ENCODE data around the gene CDK9.

CDK9 gene

GRCh38 chr9:127762111-127762676, 23.6 kb upstream of the CDK9 start:
- ChIA-PET CTCF (no interaction called here), POLR2A (interaction anchor here (0.6 kb wide), 1 partner anchor 63 kb away, joined by 3 read pairs; no protein-coding TSS in a partner anchor)
- TF ChIP-seq FOXM1 (IDR thresholded peaks at IDR 0.05; ENCODE audit: borderline replicate concordance) (no peak), ARNT (IDR thresholded peaks at IDR 0.05) (no peak), SP1 (IDR thresholded peaks at IDR 0.05) (no peak)
- no peak for DNase-seq (ENCODE audit: extremely low spot score)

GRCh38 chr9:127763918-127764384, 21.9 kb upstream of the CDK9 start:
- ChIA-PET POLR2A (interaction anchor here (1.0 kb wide), 1 partner anchor 29 kb away, joined by 5 read pairs; no protein-coding TSS in a partner anchor), CTCF (interaction anchor here (0.8 to 1.5 kb wide), 5 partner anchors 21 to 174 kb away, joined by 3 to 5 read pairs (median 3); no protein-coding TSS in a partner anchor)
- TF ChIP-seq FOXA1 (IDR thresholded peaks at IDR 0.05) (no peak), ELF4 (IDR thresholded peaks at IDR 0.05) (no peak), TARDBP (IDR thresholded peaks at IDR 0.05) (no peak), HDGF (IDR thresholded peaks at IDR 0.05; ENCODE audit: borderline replicate concordance) (no peak), LEF1 (IDR thresholded peaks at IDR 0.05; ENCODE audit: borderline replicate concordance) (no peak), BHLHE40 (IDR thresholded peaks at IDR 0.05; ENCODE audit: borderline replicate concordance) (no peak), ZNF384 (IDR thresholded peaks at IDR 0.05) (no peak), PKNOX1 (IDR thresholded peaks at IDR 0.05) (no peak), CTBP1 (IDR thresholded peaks at IDR 0.05; ENCODE audit: borderline replicate concordance) (no peak), SUZ12 (IDR thresholded peaks at IDR 0.05) (no peak), ARNT (IDR thresholded peaks at IDR 0.05) (no peak), NFRKB (IDR thresholded peaks at IDR 0.05) (no peak), SP1 (IDR thresholded peaks at IDR 0.05) (no peak), L3MBTL2 (conservative IDR thresholded peaks at IDR 0.05) (no peak), FOXK2 (IDR thresholded peaks at IDR 0.05) (no peak), FOXM1 (IDR thresholded peaks at IDR 0.05; ENCODE audit: borderline replicate concordance) (no peak)
- no peak for DNase-seq (ENCODE audit: extremely low spot score)

- TF ChIP-seq ELF4 (IDR thresholded peaks at IDR 0.05), result no peak
- no peak for TF ChIP-seq LEF1 (IDR thresholded peaks at IDR 0.05; ENCODE audit: borderline replicate concordance)
- TF ChIP-seq HDGF (IDR thresholded peaks at IDR 0.05; ENCODE audit: borderline replicate concordance), result no peak
- TF ChIP-seq SP1 (IDR thresholded peaks at IDR 0.05), result no peak
- TF ChIP-seq TARDBP (IDR thresholded peaks at IDR 0.05), result no peak
- POLR2A ChIA-PET, result interaction anchor here (1.0 kb wide), 1 partner anchor 20 kb away, joined by 3 read pairs; no protein-coding TSS in a partner anchor
- CTCF ChIA-PET, result interaction anchor here (0.7 kb wide), 1 partner anchor 132 kb away, joined by 3 read pairs; no protein-coding TSS in a partner anchor
- DNase-seq (ENCODE audit: extremely low spot score), result no peak
These were observed 20.4 kb upstream of the CDK9 start for GRCh38 chr9:127765418-127765817.

GRCh38 chr9:127767410-127767809, 18.4 kb upstream of the CDK9 start:
- ChIA-PET CTCF (interaction anchor here (0.7 to 1.1 kb wide), 2 partner anchors 33 to 263 kb away, joined by 3 read pairs; partner anchors contain the start of gene TOR2A), POLR2A (interaction anchor here (1.0 to 1.8 kb wide), 2 partner anchors 18 to 27 kb away, joined by 3 to 6 read pairs; partner anchors contain the start of gene CDK9)
- DNase-seq (ENCODE audit: extremely low spot score), result no peak
- TF ChIP-seq NFRKB (IDR thresholded peaks at IDR 0.05) (no peak), LEF1 (IDR thresholded peaks at IDR 0.05; ENCODE audit: borderline replicate concordance) (no peak), ZNF384 (IDR thresholded peaks at IDR 0.05) (no peak), SUZ12 (IDR thresholded peaks at IDR 0.05) (no peak), HDGF (IDR thresholded peaks at IDR 0.05; ENCODE audit: borderline replicate concordance) (no peak), ELF4 (IDR thresholded peaks at IDR 0.05) (no peak), SP1 (IDR thresholded peaks at IDR 0.05) (no peak), CTBP1 (IDR thresholded peaks at IDR 0.05; ENCODE audit: borderline replicate concordance) (no peak), ARNT (IDR thresholded peaks at IDR 0.05) (no peak), L3MBTL2 (conservative IDR thresholded peaks at IDR 0.05) (no peak), PKNOX1 (IDR thresholded peaks at IDR 0.05) (no peak), FOXM1 (IDR thresholded peaks at IDR 0.05; ENCODE audit: borderline replicate concordance) (no peak), FOXA1 (IDR thresholded peaks at IDR 0.05) (no peak), FOXK2 (IDR thresholded peaks at IDR 0.05) (no peak), TARDBP (IDR thresholded peaks at IDR 0.05) (no peak), BHLHE40 (IDR thresholded peaks at IDR 0.05; ENCODE audit: borderline replicate concordance) (no peak)

- CTCF ChIA-PET, result no interaction called here
- POLR2A ChIA-PET, result interaction anchor here (1.0 to 1.8 kb wide), 2 partner anchors 17 to 27 kb away, joined by 3 to 6 read pairs; partner anchors contain the start of gene CDK9
- TF ChIP-seq SUZ12 (IDR thresholded peaks at IDR 0.05), result no peak
- TF ChIP-seq BHLHE40 (IDR thresholded peaks at IDR 0.05; ENCODE audit: borderline replicate concordance), result no peak
- no peak for TF ChIP-seq LEF1 (IDR thresholded peaks at IDR 0.05; ENCODE audit: borderline replicate concordance)
- TF ChIP-seq ELF4 (IDR thresholded peaks at IDR 0.05), result no peak
- TF ChIP-seq TARDBP (IDR thresholded peaks at IDR 0.05), result no peak
- TF ChIP-seq SP1 (IDR thresholded peaks at IDR 0.05), result no peak
- no peak for TF ChIP-seq PKNOX1 (IDR thresholded peaks at IDR 0.05)
- TF ChIP-seq L3MBTL2 (conservative IDR thresholded peaks at IDR 0.05), result no peak
- TF ChIP-seq NFRKB (IDR thresholded peaks at IDR 0.05), result no peak
- no peak for TF ChIP-seq ZNF384 (IDR thresholded peaks at IDR 0.05)
- TF ChIP-seq HDGF (IDR thresholded peaks at IDR 0.05; ENCODE audit: borderline replicate concordance), result no peak
- no peak for TF ChIP-seq FOXM1 (IDR thresholded peaks at IDR 0.05; ENCODE audit: borderline replicate concordance)
- TF ChIP-seq CTBP1 (IDR thresholded peaks at IDR 0.05; ENCODE audit: borderline replicate concordance), result no peak
- TF ChIP-seq ARNT (IDR thresholded peaks at IDR 0.05), result no peak
- TF ChIP-seq FOXA1 (IDR thresholded peaks at IDR 0.05), result no peak
- no peak for DNase-seq (ENCODE audit: extremely low spot score)
These were observed 17.9 kb upstream of the CDK9 start for GRCh38 chr9:127767909-127768331.

- DNase-seq (ENCODE audit: extremely low spot score), result no peak
- POLR2A ChIA-PET, result no interaction called here
- CTCF ChIA-PET, result no interaction called here
- TF ChIP-seq L3MBTL2 (conservative IDR thresholded peaks at IDR 0.05), result no peak
- no peak for TF ChIP-seq SUZ12 (IDR thresholded peaks at IDR 0.05)
- TF ChIP-seq ELF4 (IDR thresholded peaks at IDR 0.05), result no peak
- no peak for TF ChIP-seq TARDBP (IDR thresholded peaks at IDR 0.05)
- no peak for TF ChIP-seq NFRKB (IDR thresholded peaks at IDR 0.05)
- no peak for TF ChIP-seq FOXA1 (IDR thresholded peaks at IDR 0.05)
- TF ChIP-seq SP1 (IDR thresholded peaks at IDR 0.05), result no peak
- no peak for TF ChIP-seq CTBP1 (IDR thresholded peaks at IDR 0.05; ENCODE audit: borderline replicate concordance)
- TF ChIP-seq FOXK2 (IDR thresholded peaks at IDR 0.05), result no peak
- TF ChIP-seq FOXM1 (IDR thresholded peaks at IDR 0.05; ENCODE audit: borderline replicate concordance), result no peak
- TF ChIP-seq ZNF384 (IDR thresholded peaks at IDR 0.05), result no peak
- no peak for TF ChIP-seq BHLHE40 (IDR thresholded peaks at IDR 0.05; ENCODE audit: borderline replicate concordance)
- no peak for TF ChIP-seq LEF1 (IDR thresholded peaks at IDR 0.05; ENCODE audit: borderline replicate concordance)
- TF ChIP-seq ARNT (IDR thresholded peaks at IDR 0.05), result no peak
- no peak for TF ChIP-seq HDGF (IDR thresholded peaks at IDR 0.05; ENCODE audit: borderline replicate concordance)
These were observed 17.1 kb upstream of the CDK9 start for GRCh38 chr9:127768698-127769097.
